HG02642 (cell line): ENCODE results near the gene MAGI1.
A peak's percentile ranks its signal among the peaks of the same experiment; 100 is the strongest.

ENCODE experiments used
- ATAC-seq: cut with Tn5 transposase; IDR thresholded peaks from one replicate; pipeline ENCODE4 v1.9.1; 2021; ENCODE audit warnings: mild to moderate bottlenecking; ENCODE audit not compliant: unreplicated experiment, poor library complexity

MAGI1 gene

GRCh38 chr3:65816208-65816607, 222.5 kb downstream of the MAGI1 start:
- ATAC-seq: no peak

GRCh38 chr3:65814845-65815578, 223.7 kb downstream of the MAGI1 start:
- ATAC-seq: no peak

GRCh38 chr3:65811892-65812291, 226.8 kb downstream of the MAGI1 start:
- ATAC-seq: no peak

GRCh38 chr3:65811086-65811761, 227.5 kb downstream of the MAGI1 start:
- no peak for ATAC-seq

GRCh38 chr3:65810302-65810701, 228.4 kb downstream of the MAGI1 start:
- ATAC-seq: no peak

GRCh38 chr3:65809641-65810150, 229.0 kb downstream of the MAGI1 start:
- no peak for ATAC-seq

GRCh38 chr3:65808824-65809223, 229.9 kb downstream of the MAGI1 start:
- ATAC-seq: no peak

GRCh38 chr3:65808407-65808806, 230.3 kb downstream of the MAGI1 start:
- no peak for ATAC-seq

- no peak for ATAC-seq
Measured at GRCh38 chr3:65807225-65807624, 231.5 kb downstream of the MAGI1 start.

GRCh38 chr3:65806600-65806999, 232.1 kb downstream of the MAGI1 start:
- no peak for ATAC-seq

GRCh38 chr3:65796676-65797075, 242.0 kb downstream of the MAGI1 start:
- no peak for ATAC-seq

- no peak for ATAC-seq
Measured at GRCh38 chr3:65795166-65795565, 243.6 kb downstream of the MAGI1 start.

GRCh38 chr3:65793495-65794200, 245.1 kb downstream of the MAGI1 start:
- no peak for ATAC-seq

GRCh38 chr3:65788461-65788860, 250.3 kb downstream of the MAGI1 start:
- no peak for ATAC-seq

GRCh38 chr3:65787827-65788226, 250.9 kb downstream of the MAGI1 start:
- no peak for ATAC-seq

GRCh38 chr3:65787340-65787739, 251.4 kb downstream of the MAGI1 start:
- no peak for ATAC-seq

- no peak for ATAC-seq
Measured at GRCh38 chr3:65786890-65787289, 251.8 kb downstream of the MAGI1 start.

- ATAC-seq: peak; percentile 53
Measured at GRCh38 chr3:65785065-65785645, 253.6 kb downstream of the MAGI1 start.

GRCh38 chr3:65783117-65783516, 255.6 kb downstream of the MAGI1 start:
- ATAC-seq: no peak

GRCh38 chr3:65781594-65781993, 257.1 kb downstream of the MAGI1 start:
- ATAC-seq: no peak

GRCh38 chr3:65779390-65779789, 259.3 kb downstream of the MAGI1 start:
- ATAC-seq: no peak
